ENCODE data around the gene EMC1.
"Not testable (repeated sequence)": the region's sequence is repeated elsewhere in the genome, so short reads cannot be mapped to it uniquely, and the experiment has no call there.

The EMC1 gene

GRCh38 chr1:19251305-19252196, at the start of gene EMC1, which contains the start of gene MRTO4:
Gene EMC1 (minus strand): TSS chr1:19251524. CDS start chr1:19251509, 15 bp downstream.
Gene MRTO4 (plus strand): TSS chr1:19251805. CDS start chr1:19251836, 31 bp downstream.
- peak; percentile 53 for DNase-seq

GRCh38 chr1:19300211-19300610, 48.9 kb upstream of the EMC1 start:
- DNase-seq, result no peak

GRCh38 chr1:19294638-19295037, 43.3 kb upstream of the EMC1 start:
- DNase-seq, result no peak

GRCh38 chr1:19289244-19289643, 37.9 kb upstream of the EMC1 start:
- DNase-seq, result no peak

- DNase-seq, result not testable (repeated sequence)
Measured at GRCh38 chr1:19288324-19289241, 37.3 kb upstream of the EMC1 start, which contains the start of gene AKR7A3. Gene AKR7A3 (minus strand): TSS chr1:19288770. CDS start chr1:19288709, 61 bp downstream.

- no peak for DNase-seq
Measured at GRCh38 chr1:19287436-19288185, 36.3 kb upstream of the EMC1 start.

- not testable (repeated sequence) for DNase-seq
Measured at GRCh38 chr1:19285807-19286206, 34.5 kb upstream of the EMC1 start.

GRCh38 chr1:19285366-19285765, 34.0 kb upstream of the EMC1 start:
- DNase-seq, result not testable (repeated sequence)

GRCh38 chr1:19284881-19285280, 33.6 kb upstream of the EMC1 start:
- DNase-seq, result no peak

GRCh38 chr1:19283891-19284290, 32.6 kb upstream of the EMC1 start:
- DNase-seq, result no peak

- DNase-seq, result no peak
Measured at GRCh38 chr1:19274636-19275035, 23.3 kb upstream of the EMC1 start.

GRCh38 chr1:19273844-19274531, 22.7 kb upstream of the EMC1 start:
- DNase-seq, result not testable (repeated sequence)

GRCh38 chr1:19273106-19273843, 22.0 kb upstream of the EMC1 start:
- DNase-seq, result no peak

GRCh38 chr1:19272064-19272463, 20.7 kb upstream of the EMC1 start:
- DNase-seq, result no peak

GRCh38 chr1:19270343-19270730, 19.0 kb upstream of the EMC1 start:
- not testable (repeated sequence) for DNase-seq

- DNase-seq, result not testable (repeated sequence)
Measured at GRCh38 chr1:19269427-19270342, 18.4 kb upstream of the EMC1 start.

GRCh38 chr1:19268445-19268844, 17.1 kb upstream of the EMC1 start:
- no peak for DNase-seq

- DNase-seq, result no peak
Measured at GRCh38 chr1:19262744-19263143, 11.4 kb upstream of the EMC1 start.

- no peak for DNase-seq
Measured at GRCh38 chr1:19262047-19262446, 10.7 kb upstream of the EMC1 start.
